ENCODE data around the gene ADD3.

Gene ADD3

DNA sequence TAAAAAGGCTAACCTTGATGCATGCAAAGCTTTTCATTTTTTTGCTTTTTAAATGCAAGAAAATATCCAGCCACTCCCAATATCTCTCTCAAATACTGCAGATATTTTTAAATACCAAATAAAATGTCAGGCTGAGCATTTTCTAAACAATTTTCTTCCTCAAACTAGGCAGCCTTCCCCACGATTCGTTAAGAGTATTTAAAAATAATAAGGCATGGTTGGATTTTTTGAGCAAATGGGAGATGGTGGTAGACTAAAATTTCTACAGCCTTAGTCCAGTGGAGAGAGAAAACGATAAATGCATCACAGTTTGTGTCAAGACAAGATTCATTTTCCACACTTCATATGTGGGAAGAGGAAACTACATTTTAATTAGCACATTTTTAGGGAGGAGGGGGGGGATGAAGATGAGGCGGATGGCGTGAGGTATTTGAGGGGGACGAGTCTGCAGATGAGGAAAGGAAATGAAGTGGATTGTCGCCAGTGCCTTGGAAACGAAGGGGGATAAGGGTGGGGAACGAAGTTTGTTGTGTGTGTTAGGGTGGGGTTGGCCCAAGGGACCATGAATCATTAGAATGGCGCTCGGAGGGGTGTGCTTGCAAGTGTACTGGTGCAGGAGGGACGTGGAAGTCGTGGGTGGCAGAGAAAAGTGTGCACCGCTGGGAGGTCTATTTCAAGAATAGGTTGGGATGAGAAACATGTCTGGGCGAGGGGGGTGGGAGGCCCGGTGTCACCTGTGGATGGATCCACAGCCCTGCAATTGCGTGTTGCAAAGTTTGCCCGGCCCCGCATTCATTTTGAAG is 1.2 kb upstream of the ADD3 start:
- no peak for DNase-seq (ENCODE audit: low read depth in 2 of 2)

DNA sequence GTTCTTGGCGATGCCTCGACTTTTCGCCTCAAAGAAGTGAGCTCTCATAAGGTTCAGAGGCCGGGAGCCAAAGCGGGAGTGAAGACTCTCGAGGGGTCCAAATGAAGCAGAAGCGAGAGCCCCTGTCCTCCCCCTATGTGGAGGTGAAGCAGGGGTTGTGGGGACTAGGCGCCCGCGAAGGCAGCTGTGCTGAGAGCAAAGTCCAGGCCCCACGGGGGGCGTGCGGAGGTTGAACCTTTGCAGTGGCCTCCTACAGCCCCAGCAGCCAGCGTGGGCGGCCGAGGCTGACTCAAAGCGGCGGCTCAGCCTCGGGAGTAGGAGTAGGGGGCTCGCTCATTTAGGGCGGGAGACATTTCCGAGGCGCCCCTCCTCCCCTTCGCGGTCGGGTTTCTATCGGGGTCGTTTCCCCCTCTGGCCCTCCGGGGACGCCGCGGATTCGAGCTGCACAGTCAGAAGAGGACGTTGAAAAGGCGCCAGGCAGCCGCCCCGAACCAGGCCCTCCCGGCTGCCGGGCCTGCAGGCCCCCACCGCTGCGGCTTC is 553 bp upstream of the ADD3 start:
- peak in 1 of 2 experiments; percentile 45 for DNase-seq (ENCODE audit: low read depth in 2 of 2)

DNA sequence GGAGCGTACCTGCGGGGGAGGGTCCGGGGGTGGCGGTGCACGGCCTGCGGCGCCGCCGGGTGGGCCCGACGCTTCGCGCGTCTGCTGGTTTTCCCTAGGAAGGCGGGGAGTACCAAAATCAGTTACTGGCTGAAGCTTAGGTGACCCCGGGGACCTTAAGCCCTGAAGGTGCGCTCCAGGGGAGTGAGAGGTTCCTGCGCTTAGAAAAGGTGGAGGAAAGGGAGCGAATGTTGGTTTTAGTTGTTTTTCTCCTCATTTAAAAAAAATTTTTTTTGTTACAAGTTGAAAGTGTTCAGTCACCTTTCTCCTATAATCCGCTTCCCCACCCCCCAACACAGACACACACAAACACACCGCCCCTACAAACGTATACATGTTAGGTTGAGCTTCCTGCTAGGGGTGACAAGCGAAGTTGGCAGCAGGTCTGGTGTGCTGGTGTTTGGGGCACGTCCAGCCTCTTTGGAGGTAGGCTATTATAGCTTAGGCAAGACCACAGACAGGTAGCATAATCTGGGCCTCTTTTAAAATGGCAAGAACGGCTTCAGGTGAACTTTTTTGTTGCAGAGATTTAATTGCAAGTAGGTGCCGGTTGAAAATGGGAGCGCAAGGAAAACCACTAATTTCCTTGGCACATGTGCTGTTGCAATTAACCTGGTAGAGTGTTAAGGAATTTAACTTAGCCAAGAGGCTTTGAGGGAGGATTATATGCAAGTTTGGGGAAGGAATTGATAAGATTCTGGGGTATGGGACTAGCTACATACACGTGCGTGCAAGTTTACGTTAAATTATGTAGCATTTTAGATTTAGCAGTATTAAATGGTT is 945 bp downstream of the ADD3 start:
- DNase-seq (ENCODE audit: low read depth in 2 of 2), result peak; percentile 7 to 8

DNA sequence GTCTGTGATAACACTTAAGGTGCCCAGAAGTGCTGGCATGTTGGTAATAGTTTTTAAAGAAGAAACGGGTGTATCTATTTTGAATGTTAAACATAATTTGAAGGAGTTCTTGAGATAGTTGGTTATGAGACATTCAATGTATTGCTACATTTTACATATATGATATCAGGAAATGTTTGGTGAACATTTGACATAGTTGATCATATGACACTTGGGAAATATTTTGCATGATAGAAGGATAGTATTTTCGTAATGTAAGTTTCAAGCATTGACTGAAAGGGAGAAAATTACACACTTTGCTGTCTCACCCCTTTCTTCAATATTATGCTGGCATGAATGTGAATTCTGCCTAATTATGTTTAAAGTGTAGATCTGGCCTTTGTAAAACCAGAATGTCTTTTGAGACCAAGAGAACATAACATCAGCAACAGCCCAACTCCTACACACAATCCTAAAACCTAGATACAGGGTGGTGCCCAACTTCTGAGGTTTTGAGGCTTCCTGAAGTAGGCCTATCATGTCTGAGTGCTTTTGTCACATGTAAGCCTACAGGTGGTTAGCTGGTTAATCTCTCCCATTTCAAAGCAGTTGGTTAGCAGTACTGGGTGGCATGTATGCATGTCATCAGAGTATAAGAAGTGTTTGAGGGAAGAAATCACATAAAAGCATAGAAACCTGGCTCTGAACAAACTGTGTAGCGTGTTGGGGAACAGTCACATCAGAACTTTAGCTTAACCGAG is 2.1 kb downstream of the ADD3 start:
- DNase-seq (ENCODE audit: low read depth in 2 of 2), result peak; percentile 10 to 21

DNA sequence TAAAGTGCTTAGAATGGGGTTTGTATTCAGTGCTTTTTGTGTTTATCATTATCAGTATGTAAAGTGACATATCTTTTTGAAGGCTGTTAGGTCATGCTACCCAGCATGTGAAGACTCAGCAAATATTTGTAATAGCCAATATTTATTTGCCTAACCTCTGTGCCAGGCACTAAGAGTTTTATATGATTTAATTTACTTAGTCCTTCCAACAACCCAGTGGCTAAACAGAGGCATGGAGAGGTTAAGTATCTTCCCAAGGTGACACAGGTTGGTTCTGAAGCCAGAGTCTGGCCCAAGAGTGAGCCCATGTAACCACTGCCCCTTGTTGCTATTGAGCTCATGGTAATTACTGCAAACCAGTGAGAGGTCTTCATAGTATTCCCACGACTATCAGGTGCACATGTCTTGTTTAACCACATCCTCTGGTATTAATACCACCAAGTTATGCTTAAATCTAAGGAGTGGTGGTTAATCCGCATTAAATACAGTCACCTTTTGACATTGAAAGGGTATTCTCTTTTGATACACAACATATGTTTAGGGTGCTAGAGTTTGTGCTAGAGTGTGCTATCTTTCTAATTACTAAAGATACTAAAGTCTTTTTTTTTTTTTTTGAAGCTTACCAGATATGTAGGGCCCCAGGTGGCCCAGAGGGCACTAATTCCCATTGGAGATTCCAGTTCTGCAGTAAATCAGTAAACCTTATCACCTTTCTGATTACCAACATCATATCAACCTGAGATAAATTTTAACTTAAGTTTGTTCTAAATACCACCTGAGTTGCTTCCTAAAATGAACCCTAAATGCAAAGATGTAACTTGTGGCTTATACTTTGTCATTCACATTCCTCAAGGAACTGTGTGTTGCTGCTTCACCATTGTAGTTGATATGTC is 2.9 kb downstream of the ADD3 start:
- DNase-seq (ENCODE audit: low read depth in 2 of 2), result no peak

DNA sequence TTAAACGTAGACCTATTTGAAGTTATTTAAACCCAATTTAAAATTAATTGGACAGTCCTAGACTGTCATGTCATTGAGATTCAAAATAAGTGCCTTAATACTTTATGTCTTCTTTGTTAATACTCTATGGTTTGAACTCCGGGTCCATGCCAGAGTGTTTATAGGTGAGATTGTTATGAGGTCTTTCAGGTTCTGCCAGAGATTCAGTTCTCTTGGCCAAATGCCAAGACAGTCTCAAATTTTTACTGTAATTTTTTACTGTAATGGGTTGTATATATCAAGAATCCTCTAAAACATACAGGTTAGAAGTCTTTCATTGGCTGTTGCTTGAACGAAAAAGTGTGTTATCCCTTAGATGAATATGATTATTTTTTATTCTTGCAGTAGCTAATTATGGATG is 3.9 kb downstream of the ADD3 start:
- no peak for DNase-seq (ENCODE audit: low read depth in 2 of 2)

GRCh38 chr10:110013630-110014293 is 6.0 kb downstream of the ADD3 start:
- no peak for DNase-seq (ENCODE audit: low read depth in 2 of 2)

DNA sequence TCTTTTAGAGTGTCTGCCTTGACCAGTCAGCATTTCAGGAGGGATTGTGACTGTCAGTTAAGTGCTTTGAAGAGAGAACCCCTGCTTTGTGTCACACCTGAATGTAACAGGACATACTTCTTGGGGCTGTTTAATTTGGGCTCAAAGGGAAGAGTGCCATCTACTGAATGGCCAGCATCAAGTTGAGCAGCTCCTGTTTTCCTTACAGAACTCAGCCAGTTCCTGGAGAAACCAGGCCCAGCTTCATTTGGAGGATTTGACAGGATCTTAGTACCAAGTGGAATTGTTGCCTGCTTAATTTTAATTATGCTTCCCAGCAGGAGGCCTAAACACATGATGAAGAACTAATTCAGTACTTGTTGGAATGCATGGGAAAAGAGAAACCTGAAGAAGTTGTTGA is 8.3 kb downstream of the ADD3 start:
- no peak for DNase-seq (ENCODE audit: low read depth in 2 of 2)

DNA sequence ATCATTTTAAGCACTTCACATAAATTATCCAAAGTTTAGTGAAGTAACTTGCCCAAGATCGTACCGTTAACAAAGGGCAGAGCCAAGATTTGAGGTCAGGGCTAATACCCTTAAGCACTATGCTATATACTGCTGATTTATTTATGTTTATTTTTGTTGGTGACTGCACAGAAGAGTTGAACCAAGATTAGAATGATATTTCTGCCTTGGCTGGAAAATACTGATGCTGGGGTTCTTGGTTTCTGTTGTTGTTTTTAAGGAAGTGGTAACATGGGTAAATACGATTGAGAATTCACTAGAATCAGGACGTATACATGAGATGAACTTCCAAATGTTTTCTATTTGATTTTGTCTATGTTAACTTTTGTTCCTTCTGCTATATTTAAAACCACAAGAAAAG is 9.3 kb downstream of the ADD3 start:
- DNase-seq (ENCODE audit: low read depth in 2 of 2), result no peak

GRCh38 chr10:110017907-110018306 is 10.1 kb downstream of the ADD3 start:
- DNase-seq (ENCODE audit: low read depth in 2 of 2), result no peak

GRCh38 chr10:110020265-110020664 is 12.5 kb downstream of the ADD3 start:
- DNase-seq (ENCODE audit: low read depth in 2 of 2), result no peak

DNA sequence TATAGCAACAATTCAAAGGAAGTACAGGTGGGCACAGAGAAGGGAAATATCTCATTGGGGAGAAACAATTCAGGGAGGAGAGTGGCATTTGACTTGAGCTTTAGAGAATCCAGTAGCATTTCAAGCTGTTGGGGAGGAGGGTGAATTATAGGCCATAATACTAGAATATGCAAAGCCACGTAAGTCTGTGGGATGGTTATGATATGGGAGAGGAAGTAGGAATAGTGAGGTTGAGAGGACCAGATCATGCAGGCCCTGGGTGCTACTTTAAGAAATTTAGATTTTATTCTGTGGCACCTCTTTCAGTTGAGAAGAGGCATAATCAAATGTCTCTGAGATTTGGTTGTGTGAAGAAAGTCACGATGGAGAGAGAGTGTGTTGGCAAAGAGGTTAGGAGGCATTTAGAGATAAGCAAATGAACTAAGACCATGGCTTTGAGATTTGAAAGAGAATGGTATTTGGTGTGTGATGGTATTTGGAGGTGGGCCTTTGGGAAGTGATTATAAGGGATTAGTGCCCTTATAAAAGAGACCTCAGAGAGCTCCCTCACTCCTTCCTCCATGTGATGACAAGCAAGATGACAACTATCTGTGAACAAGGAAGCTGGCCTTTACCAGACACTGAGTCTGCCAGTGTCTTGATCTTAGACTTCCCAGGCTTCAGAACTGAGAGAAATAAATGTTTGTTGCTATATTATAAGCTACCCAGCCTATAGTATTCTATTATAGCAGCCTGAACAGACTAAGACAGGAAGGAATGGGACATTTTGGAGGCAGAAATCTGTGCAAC is 15.1 kb downstream of the ADD3 start:
- no peak for DNase-seq (ENCODE audit: low read depth in 2 of 2)

GRCh38 chr10:110023785-110024465 is 16.1 kb downstream of the ADD3 start:
- DNase-seq (ENCODE audit: low read depth in 2 of 2), result no peak

DNA sequence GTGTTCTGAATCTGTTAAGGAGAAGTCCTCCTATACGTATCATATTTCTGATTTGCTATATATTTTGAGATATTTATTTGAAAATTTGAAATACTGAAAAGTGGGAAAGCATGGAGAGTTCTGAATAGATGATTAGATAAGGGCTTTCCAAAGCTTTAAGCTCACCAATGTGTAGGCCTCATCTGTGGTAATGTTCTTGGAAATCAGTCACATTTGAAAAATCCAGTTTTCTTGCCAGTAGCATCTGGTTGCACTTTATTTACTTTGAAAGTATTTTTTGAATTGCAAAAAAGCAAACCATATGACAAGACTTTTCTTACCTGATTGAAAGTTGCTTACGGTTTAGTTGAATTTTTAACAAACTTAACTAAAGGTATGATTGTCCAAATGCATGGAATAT is 21.7 kb downstream of the ADD3 start:
- no peak for DNase-seq (ENCODE audit: low read depth in 2 of 2)

GRCh38 chr10:110032801-110033700 is 25.3 kb downstream of the ADD3 start:
- no peak for DNase-seq (ENCODE audit: low read depth in 2 of 2)

GRCh38 chr10:110033701-110034235 is 26.0 kb downstream of the ADD3 start:
- no peak for DNase-seq (ENCODE audit: low read depth in 2 of 2)

- DNase-seq (ENCODE audit: low read depth in 2 of 2), result no peak
Observed at GRCh38 chr10:110034596-110034995, 26.8 kb downstream of the ADD3 start.

Measured in stimulated activated CD4-positive, alpha-beta T cell treated with anti-CD3 and anti-CD28 coated beads, Interleukin-12 subunit alpha, Interleukin-12 subunit beta, amount 100 ng/mL, for 24 hours (primary cell).